PC-3 (cell line): Measurements from ENCODE around the gene SHCBP1L.

Experiments used
- EZH2 ChIP-seq: fragments of 300-600 bp; sonication (generic); IDR thresholded peaks from one replicate; pipeline ENCODE4 v1.6.1; 2017; ENCODE audit warnings: antibody characterized with exemption, mild to moderate bottlenecking, low read length; ENCODE audit not compliant: unreplicated experiment
- TF ChIP-seq, protein P1 (sequence below): fragments of 300-600 bp; sonication (generic); conservative IDR thresholded peaks from 2 replicates; pipeline ENCODE4 v1.5.1; 2017; ENCODE audit warnings: antibody characterized with exemption, low read depth, mild to moderate bottlenecking, low read length

DNA sequence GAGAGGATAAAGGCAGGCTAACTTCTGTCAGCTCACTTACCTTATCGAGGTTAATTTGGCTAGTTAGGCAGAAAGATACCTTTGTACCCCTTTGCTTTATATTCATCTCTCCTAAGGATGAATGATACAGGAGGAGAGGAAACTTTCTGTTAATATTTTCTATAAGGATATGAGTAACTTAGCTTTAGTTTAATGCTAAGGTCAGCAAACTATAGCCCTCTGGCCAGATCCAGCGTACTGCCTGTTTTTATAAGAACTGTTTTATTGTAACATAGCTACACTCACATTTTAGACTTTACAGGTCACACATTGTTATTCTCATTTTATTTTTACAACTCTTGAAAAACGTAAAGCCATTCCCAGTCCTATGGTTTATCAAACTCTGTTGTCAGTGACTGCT lies 95.8 kb downstream of the SHCBP1L start:
- TF ChIP-seq, protein P1, sequence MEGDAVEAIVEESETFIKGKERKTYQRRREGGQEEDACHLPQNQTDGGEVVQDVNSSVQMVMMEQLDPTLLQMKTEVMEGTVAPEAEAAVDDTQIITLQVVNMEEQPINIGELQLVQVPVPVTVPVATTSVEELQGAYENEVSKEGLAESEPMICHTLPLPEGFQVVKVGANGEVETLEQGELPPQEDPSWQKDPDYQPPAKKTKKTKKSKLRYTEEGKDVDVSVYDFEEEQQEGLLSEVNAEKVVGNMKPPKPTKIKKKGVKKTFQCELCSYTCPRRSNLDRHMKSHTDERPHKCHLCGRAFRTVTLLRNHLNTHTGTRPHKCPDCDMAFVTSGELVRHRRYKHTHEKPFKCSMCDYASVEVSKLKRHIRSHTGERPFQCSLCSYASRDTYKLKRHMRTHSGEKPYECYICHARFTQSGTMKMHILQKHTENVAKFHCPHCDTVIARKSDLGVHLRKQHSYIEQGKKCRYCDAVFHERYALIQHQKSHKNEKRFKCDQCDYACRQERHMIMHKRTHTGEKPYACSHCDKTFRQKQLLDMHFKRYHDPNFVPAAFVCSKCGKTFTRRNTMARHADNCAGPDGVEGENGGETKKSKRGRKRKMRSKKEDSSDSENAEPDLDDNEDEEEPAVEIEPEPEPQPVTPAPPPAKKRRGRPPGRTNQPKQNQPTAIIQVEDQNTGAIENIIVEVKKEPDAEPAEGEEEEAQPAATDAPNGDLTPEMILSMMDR = no peak
- TF ChIP-seq EZH2 = no peak
